GM19452 (cell line): ENCODE results near the gene DYNC1H1.

Source experiments
- ATAC-seq: cut with Tn5 transposase; IDR thresholded peaks from one replicate; pipeline ENCODE4 v1.9.1; 2021; ENCODE audit not compliant: unreplicated experiment

Gene DYNC1H1

GRCh38 chr14:101944451-101944850, 19.9 kb upstream of the DYNC1H1 start:
- no peak for ATAC-seq

- no peak for ATAC-seq
These were observed 19.2 kb upstream of the DYNC1H1 start for GRCh38 chr14:101945171-101945570.

DNA sequence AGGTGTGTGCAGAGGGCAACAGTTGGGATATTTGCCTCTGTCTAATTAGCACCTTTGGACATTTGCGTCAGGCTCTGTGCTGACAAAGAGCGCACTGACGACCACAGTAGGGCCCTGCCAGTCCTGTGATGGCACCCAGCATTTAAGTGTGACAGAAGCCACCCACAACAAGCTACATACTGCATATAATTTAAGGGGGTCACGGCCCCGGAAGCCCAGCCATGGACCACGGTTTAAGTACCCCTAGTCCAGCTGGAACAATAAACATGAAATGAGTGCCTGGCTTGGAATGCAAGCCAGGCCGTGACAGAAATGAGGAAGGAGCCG, 16.8 kb upstream of the DYNC1H1 start:
- peak; percentile 5 for ATAC-seq

GRCh38 chr14:101947904-101948665, 16.3 kb upstream of the DYNC1H1 start:
- peak; percentile 98 for ATAC-seq

DNA sequence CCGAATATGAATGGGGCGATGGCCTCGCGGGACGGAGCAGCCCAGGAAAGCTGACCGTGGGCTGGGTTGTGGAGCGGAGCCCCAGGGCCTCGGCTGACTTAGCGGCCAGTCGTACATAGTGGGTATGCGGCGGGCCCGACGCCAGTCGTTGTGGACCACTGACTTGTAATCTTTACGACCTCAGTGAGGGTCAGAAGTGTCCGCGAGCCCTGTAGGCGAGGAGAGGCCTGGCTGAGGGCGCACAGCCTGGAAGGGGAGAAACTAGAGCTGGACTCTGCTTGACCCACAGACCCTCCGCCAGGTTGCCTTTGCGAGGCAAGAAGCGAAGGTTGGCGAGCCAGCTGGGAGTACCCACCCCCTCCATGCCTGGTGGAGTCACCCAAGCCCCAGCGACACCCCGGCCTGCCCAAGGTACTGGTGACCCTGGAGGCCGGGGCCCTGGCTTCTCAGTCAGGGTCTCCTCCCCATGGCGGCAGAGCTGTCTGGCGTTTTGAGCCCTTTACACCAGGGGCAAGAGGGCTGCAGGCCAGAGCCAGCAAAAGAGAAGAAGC, 15.6 kb upstream of the DYNC1H1 start:
- ATAC-seq, result no peak

DNA sequence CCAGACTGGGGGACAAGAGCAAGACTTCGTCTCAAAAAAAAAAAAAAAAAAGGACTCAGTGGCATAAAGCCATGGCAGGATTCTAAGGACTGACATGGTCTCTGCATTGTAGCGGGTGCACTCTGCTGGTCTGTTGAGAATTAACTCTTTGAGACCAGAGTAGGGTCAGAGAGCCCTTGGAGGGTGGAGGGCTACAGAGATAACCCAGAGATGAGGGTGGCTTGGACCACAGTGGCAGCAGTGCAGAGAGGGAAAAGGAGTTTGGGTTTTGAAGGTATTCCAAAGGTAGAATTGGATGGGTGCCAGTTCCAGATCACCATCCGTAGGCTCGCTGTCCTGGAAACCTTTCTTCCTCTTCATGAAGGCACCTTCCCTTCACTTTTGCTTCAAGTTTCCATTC, 14.3 kb upstream of the DYNC1H1 start:
- no peak for ATAC-seq

- ATAC-seq, result no peak
These were observed 13.7 kb upstream of the DYNC1H1 start for GRCh38 chr14:101950516-101951215.

DNA sequence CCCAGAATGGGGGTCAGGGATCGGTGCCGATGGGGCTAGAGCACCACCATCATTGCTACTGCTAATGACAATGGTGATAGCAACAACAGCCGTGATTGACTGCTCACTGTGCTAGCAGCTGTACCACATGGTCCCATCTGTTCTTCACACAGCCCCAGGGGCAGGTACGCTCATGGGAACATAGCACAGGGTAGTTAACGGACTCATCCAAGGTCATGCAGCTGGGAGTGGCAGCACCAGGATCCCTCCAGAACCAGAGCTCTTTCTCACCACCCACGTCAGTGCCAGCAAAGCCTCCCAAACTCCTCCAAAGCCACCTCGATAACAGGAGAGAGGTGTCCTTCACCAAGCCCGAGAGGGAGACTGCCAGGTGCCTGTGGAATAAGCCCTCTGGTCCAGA, 11.2 kb upstream of the DYNC1H1 start:
- ATAC-seq, result no peak

GRCh38 chr14:101954501-101954900, 9.9 kb upstream of the DYNC1H1 start:
- ATAC-seq, result no peak

- ATAC-seq, result no peak
These were observed 8.6 kb upstream of the DYNC1H1 start for GRCh38 chr14:101955695-101956161.

- no peak for ATAC-seq
These were observed 8.0 kb upstream of the DYNC1H1 start for GRCh38 chr14:101956179-101956885.

GRCh38 chr14:101957406-101958234, 6.8 kb upstream of the DYNC1H1 start:
- ATAC-seq, result no peak

- no peak for ATAC-seq
These were observed 5.8 kb upstream of the DYNC1H1 start for GRCh38 chr14:101958418-101959180.

GRCh38 chr14:101959277-101959676, 5.1 kb upstream of the DYNC1H1 start:
- ATAC-seq, result no peak

DNA sequence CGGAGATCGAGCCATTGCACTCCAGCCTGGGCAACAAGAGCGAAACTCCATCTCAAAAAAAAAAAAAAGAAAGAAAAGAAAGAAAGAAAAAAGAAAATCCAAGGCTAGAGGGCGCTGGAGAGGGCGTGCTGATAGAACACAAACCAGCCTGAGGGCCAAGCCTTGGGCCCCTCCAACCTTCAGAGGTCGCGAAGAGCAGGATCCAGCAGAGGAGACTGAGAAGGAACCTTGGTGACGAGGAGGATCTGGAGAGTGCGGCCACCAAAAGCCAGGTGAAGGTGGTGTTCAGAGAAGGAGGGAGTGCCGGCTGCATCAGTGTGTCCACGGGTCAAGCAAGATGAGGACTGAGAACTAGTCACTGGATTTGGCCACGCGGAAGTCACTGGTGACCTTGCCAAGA, 4.1 kb upstream of the DYNC1H1 start:
- ATAC-seq, result no peak

GRCh38 chr14:101961011-101961721, 3.2 kb upstream of the DYNC1H1 start:
- no peak for ATAC-seq

DNA sequence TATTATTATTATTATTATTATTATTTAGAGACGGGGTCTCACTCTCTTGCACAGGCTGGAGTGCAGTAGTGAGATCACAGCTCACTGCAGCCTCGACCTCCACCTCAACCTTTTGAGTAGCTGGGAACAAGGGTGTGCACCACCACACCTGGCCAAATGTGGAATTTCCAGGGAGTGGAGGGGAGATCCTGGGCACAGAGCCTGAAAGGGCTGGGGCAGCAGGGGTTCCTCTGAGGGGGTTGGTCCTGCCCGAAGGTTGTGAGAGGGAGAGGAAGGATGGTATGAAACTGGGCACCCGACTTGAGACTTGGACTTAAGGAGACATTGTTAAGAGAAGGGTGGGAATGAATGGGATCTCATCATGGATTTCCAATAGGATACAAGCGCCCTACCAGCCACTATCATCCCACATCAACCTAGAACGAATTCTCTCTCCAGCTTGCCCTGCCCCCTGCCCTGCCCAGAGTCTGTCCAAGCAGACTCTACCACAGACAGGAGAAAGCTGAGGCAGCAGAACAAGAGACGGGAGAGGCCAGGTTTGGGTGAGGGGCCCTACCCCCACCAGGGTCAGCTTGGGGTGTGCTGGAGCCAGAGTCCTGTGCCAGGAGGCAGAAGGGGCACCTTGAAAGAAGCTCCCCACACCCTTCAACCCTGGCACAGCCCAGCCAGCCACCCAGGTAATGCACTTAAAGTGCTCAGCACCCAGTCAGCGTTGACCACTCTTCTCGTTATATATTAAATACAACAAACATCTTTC, 2.4 kb upstream of the DYNC1H1 start:
- ATAC-seq, result no peak

GRCh38 chr14:101962503-101962874, 1.9 kb upstream of the DYNC1H1 start:
- ATAC-seq, result no peak

DNA sequence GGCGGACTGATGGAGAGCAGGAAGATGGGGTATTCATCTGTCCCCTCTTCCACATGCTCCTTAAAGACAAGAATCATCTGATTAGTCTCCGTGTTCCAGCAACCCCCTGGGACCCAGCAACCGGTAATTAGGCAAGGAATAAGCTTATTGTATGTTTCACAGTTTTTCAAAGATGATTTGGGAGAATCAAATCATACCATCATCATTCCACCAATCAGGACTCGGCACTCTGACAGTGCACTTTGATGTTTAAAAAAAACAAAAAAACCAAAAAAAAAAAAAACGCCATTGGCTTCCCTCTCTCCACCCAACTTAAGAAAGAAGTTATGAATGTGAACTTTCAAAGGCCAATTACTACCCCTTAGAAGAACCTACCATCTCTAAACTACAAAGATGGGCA, 1.3 kb upstream of the DYNC1H1 start:
- ATAC-seq, result no peak
